Measurements from ENCODE around the gene ZNF236.
"Not testable (repeated sequence)": the region's sequence is repeated elsewhere in the genome, so short reads cannot be mapped to it uniquely, and the experiment has no call there.

ZNF236 gene

GRCh38 chr18:76911440-76911839, 89.1 kb downstream of the ZNF236 start:
- DNase-seq (ENCODE audit: low read depth): no peak

GRCh38 chr18:76913583-76913982, 91.2 kb downstream of the ZNF236 start:
- DNase-seq (ENCODE audit: low read depth): no peak

GRCh38 chr18:76914314-76914713, 92.0 kb downstream of the ZNF236 start:
- DNase-seq (ENCODE audit: low read depth): no peak

- DNase-seq (ENCODE audit: low read depth): no peak
Measured at GRCh38 chr18:76914796-76915195, 92.4 kb downstream of the ZNF236 start.

GRCh38 chr18:76915456-76915855, 93.1 kb downstream of the ZNF236 start:
- no peak for DNase-seq (ENCODE audit: low read depth)

GRCh38 chr18:76920974-76921373, 98.6 kb downstream of the ZNF236 start:
- DNase-seq (ENCODE audit: low read depth): no peak

- DNase-seq (ENCODE audit: low read depth): peak; percentile 12
Measured at GRCh38 chr18:76922107-76922506, 99.8 kb downstream of the ZNF236 start.

GRCh38 chr18:76923485-76924085, 101.2 kb downstream of the ZNF236 start:
- DNase-seq (ENCODE audit: low read depth): no peak

GRCh38 chr18:76925501-76925900, 103.1 kb downstream of the ZNF236 start:
- DNase-seq (ENCODE audit: low read depth): no peak

GRCh38 chr18:76927223-76927725, 104.9 kb downstream of the ZNF236 start:
- no peak for DNase-seq (ENCODE audit: low read depth)

- no peak for DNase-seq (ENCODE audit: low read depth)
Measured at GRCh38 chr18:76928179-76928868, 106.0 kb downstream of the ZNF236 start.

- no peak for DNase-seq (ENCODE audit: low read depth)
Measured at GRCh38 chr18:76931171-76931570, 108.8 kb downstream of the ZNF236 start.

- DNase-seq (ENCODE audit: low read depth): no peak
Measured at GRCh38 chr18:76932026-76932819, 109.9 kb downstream of the ZNF236 start.

GRCh38 chr18:76935722-76936337, 113.5 kb downstream of the ZNF236 start:
- no peak for DNase-seq (ENCODE audit: low read depth)

- no peak for DNase-seq (ENCODE audit: low read depth)
Measured at GRCh38 chr18:76936877-76937276, 114.5 kb downstream of the ZNF236 start.

GRCh38 chr18:76937597-76937996, 115.2 kb downstream of the ZNF236 start:
- no peak for DNase-seq (ENCODE audit: low read depth)

GRCh38 chr18:76938619-76939018, 116.3 kb downstream of the ZNF236 start:
- no peak for DNase-seq (ENCODE audit: low read depth)

- DNase-seq (ENCODE audit: low read depth): no peak
Measured at GRCh38 chr18:76941284-76941683, 118.9 kb downstream of the ZNF236 start.

GRCh38 chr18:76943542-76944339, 121.4 kb downstream of the ZNF236 start:
- no peak for DNase-seq (ENCODE audit: low read depth)

GRCh38 chr18:76944346-76944745, 122.0 kb downstream of the ZNF236 start:
- DNase-seq (ENCODE audit: low read depth): not testable (repeated sequence)

- no peak for DNase-seq (ENCODE audit: low read depth)
Measured at GRCh38 chr18:76948345-76948744, 126.0 kb downstream of the ZNF236 start.

All from stimulated activated CD8-positive, alpha-beta memory T cell treated with anti-CD3 and anti-CD28 coated beads, Interleukin-4, amount 100 ng/mL, for 24 hours (primary cell).